Measurements from ENCODE around the gene TMEM187. TPM values are rescaled to one million over a fixed set of nuclear protein-coding genes. Genes with fewer than 3 reads are reported as not detected.

TMEM187 gene
- total RNA-seq, 2 experiments from 2014 or later, result 1.4 to 4.5 TPM

DNA sequence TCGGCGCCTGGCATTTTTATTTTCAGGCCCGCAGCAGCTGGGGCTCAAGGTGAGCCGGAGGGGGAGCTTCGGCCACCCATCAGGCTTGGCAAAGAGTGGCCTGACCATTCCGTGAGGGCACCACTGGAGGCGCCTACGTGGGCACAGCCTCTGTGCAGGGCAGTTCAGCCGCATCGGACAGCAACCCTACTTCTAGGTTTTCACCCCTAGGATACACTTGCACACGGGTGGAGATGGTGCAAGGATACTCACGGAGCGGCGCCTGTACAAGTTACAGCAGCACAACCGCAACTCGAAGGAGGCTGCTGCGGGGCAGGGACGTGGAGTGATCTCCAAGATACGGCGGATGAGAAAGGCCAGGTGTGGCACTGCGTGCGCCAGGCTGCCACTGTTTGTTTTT lies 11.8 kb upstream of the TMEM187 start:
- POLR2A ChIA-PET, result no interaction called here
- Histone ChIP-seq H3K36me3 (ENCODE audit: insufficient read depth, low read length) (peaks cover 100% of the 10 kb centered on the region), H3K9me3 (ENCODE audit: low read length) (no peaks in the 10 kb centered on the region), H4K20me1 (ENCODE audit: insufficient read depth, low read length) (no peaks in the 10 kb centered on the region), H3K4me3 (ENCODE audit: low read depth, low read length, poor library complexity, severe bottlenecking) (no peak overlapping the region), H3K4me2 (ENCODE audit: low read length) (no peak overlapping the region), H2AFZ (ENCODE audit: low read length) (no peak overlapping the region), H3K4me1 (ENCODE audit: insufficient read depth, low read length, poor library complexity, severe bottlenecking) (peaks cover 4% of the 10 kb centered on the region), H3K79me2 (ENCODE audit: insufficient read depth, low read depth, low read length) (peaks cover 28% of the 10 kb centered on the region), H3K27ac (ENCODE audit: low read depth, low read length, poor library complexity, severe bottlenecking) (no peak overlapping the region), H3K9me2 (ENCODE audit: insufficient read depth, low read length) (no peaks in the 10 kb centered on the region)
- no TSS peak for BruUV-seq (replicated peaks)
- intact Hi-C loops (cut with micrococcal nuclease; ENCODE audit: unreplicated experiment), result no loop called here
- CTCF ChIA-PET (ENCODE audit: unreplicated experiment), result no interaction called here
- TF ChIP-seq EZH2phosphoT487 (IDR thresholded peaks at IDR 0.05; ENCODE audit: borderline replicate concordance, low read depth, low read length) (no peak), CTCF (conservative IDR thresholded peaks at IDR 0.05; ENCODE audit: low read length) (no peak)
- no peak for DNase-seq (ENCODE audit: low spot score)

DNA sequence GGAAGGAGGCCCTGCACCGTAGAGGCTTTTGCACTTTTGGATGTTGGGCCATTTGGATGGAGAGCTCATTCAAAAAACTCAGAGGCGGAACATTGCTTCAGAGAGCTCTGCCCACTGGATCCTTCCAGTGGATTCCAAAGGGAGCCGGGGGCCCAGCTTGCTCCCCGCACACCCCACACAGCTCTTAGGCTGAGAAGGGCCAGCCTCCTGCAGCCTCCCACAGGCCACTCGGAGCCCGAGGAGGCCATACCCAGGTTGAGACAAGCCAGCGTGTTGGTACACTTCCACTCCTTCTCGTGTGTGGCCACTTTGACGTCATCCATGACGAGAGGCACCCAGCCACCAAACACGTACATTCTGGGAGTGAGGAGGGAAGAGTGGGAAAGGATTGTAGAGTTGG lies 11.3 kb upstream of the TMEM187 start:
- intact Hi-C loops (cut with micrococcal nuclease; ENCODE audit: unreplicated experiment), result no loop called here
- no peak for TF ChIP-seq EZH2phosphoT487 (IDR thresholded peaks at IDR 0.05; ENCODE audit: borderline replicate concordance, low read depth, low read length)
- TF ChIP-seq CTCF (conservative IDR thresholded peaks at IDR 0.05; ENCODE audit: low read length), result no peak
- CTCF ChIA-PET (ENCODE audit: unreplicated experiment), result no interaction called here
- Histone ChIP-seq H3K27ac (ENCODE audit: low read depth, low read length, poor library complexity, severe bottlenecking) (no peak overlapping the region), H2AFZ (ENCODE audit: low read length) (no peak overlapping the region), H3K4me2 (ENCODE audit: low read length) (no peak overlapping the region), H3K79me2 (ENCODE audit: insufficient read depth, low read depth, low read length) (peaks cover 33% of the 10 kb centered on the region), H3K4me3 (ENCODE audit: low read depth, low read length, poor library complexity, severe bottlenecking) (no peak overlapping the region), H3K9me3 (ENCODE audit: low read length) (no peaks in the 10 kb centered on the region), H4K20me1 (ENCODE audit: insufficient read depth, low read length) (peaks cover 2% of the 10 kb centered on the region; the same call in 1 of the 2 replicates), H3K9me2 (ENCODE audit: insufficient read depth, low read length) (no peaks in the 10 kb centered on the region), H3K4me1 (ENCODE audit: insufficient read depth, low read length, poor library complexity, severe bottlenecking) (peaks cover 9% of the 10 kb centered on the region), H3K36me3 (ENCODE audit: insufficient read depth, low read length) (peaks cover 100% of the 10 kb centered on the region)
- BruUV-seq (replicated peaks), result no TSS peak
- no peak for DNase-seq (ENCODE audit: low spot score)
- POLR2A ChIA-PET, result no interaction called here

DNA sequence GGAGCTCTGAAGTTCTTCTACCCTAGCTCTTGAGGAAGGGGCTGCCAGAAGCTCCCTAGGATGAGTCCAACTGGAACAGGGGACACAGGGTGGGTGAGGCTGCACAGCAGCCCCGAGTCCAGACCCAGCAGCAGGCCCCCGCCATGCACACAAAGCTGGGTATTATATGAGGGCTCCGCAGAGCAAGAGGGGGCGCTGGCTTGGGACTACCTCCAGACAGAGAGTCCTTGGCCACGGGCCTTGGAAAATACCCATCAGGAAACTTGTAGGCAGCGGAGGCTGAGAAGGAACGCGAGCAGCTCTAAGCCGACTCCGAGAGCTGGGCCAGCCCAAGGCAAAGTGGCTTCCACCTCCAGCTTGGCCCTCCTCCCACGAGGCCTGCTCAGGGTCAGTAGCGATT lies 9.0 kb upstream of the TMEM187 start:
- intact Hi-C loops (cut with micrococcal nuclease; ENCODE audit: unreplicated experiment), result no loop called here
- peaks cover 55% of the 10 kb centered on the region for H3K79me2 ChIP-seq (ENCODE audit: insufficient read depth, low read depth, low read length)
- CTCF ChIA-PET (ENCODE audit: unreplicated experiment), result no interaction called here

More for the DNA sequence above, 9.0 kb upstream of the TMEM187 start:
- no peaks in the 10 kb centered on the region for H3K9me2 ChIP-seq (ENCODE audit: insufficient read depth, low read length)
- H3K4me2 ChIP-seq (ENCODE audit: low read length), result no peak overlapping the region
- no peak overlapping the region for H2AFZ ChIP-seq (ENCODE audit: low read length)
- peaks cover 100% of the 10 kb centered on the region for H3K36me3 ChIP-seq (ENCODE audit: insufficient read depth, low read length)
- H4K20me1 ChIP-seq (ENCODE audit: insufficient read depth, low read length), result peaks cover 13% of the 10 kb centered on the region; the same call in 1 of the 2 replicates
- POLR2A ChIA-PET, result interaction anchor here (0.5 kb wide), 1 partner anchor 560 kb away, joined by 5 read pairs; no protein-coding TSS in a partner anchor
- no peak for DNase-seq (ENCODE audit: low spot score)
- BruUV-seq (replicated peaks), result no TSS peak
- H3K4me3 ChIP-seq (ENCODE audit: low read depth, low read length, poor library complexity, severe bottlenecking), result no peak overlapping the region
- H3K9me3 ChIP-seq (ENCODE audit: low read length), result no peaks in the 10 kb centered on the region
- H3K4me1 ChIP-seq (ENCODE audit: insufficient read depth, low read length, poor library complexity, severe bottlenecking), result peaks cover 31% of the 10 kb centered on the region
- no peak for TF ChIP-seq CTCF (conservative IDR thresholded peaks at IDR 0.05; ENCODE audit: low read length)
- no peak overlapping the region for H3K27ac ChIP-seq (ENCODE audit: low read depth, low read length, poor library complexity, severe bottlenecking)
